WTC11 (cell line): ENCODE measurements around the gene GADD45B.

ENCODE experiments used
- KAT7 ChIP-seq: sonication (generic); formaldehyde crosslinking; IDR thresholded peaks from 2 replicates; pipeline ENCODE4 v1.8.1; 2023; ENCODE audit warnings: missing genetic modification reagents, mild to moderate bottlenecking, borderline replicate concordance
- NFYB ChIP-seq: sonication (generic); formaldehyde crosslinking; conservative IDR thresholded peaks from 2 replicates; pipeline ENCODE4 v1.8.0; 2022; ENCODE audit warnings: low read depth, missing genetic modification reagents
- NR2C2 ChIP-seq: sonication (generic); formaldehyde crosslinking; IDR thresholded peaks from 2 replicates; pipeline ENCODE4 v1.8.0; 2022; ENCODE audit warnings: mild to moderate bottlenecking, missing genetic modification reagents
- SP1 ChIP-seq: sonication (generic); formaldehyde crosslinking; conservative IDR thresholded peaks from 2 replicates; pipeline ENCODE4 v1.8.1; 2022; ENCODE audit warnings: missing genetic modification reagents
- ZBTB21 ChIP-seq: sonication (generic); formaldehyde crosslinking; IDR thresholded peaks from 2 replicates; pipeline ENCODE4 v1.8.1; 2023; ENCODE audit warnings: mild to moderate bottlenecking, missing genetic modification reagents, borderline replicate concordance
- ZNF671 ChIP-seq: fragments of 250-450 bp; sonication (Bioruptor Pico); IDR thresholded peaks from 2 replicates; pipeline ENCODE4 v1.8.0; 2021; ENCODE audit warnings: mild to moderate bottlenecking
- TF ChIP-seq, protein P1 (sequence below): sonication (generic); formaldehyde crosslinking; conservative IDR thresholded peaks from 2 replicates; pipeline ENCODE4 v1.8.1; 2022; ENCODE audit warnings: mild to moderate bottlenecking, missing genetic modification reagents
- TF ChIP-seq, protein P2 (sequence below): sonication (generic); formaldehyde crosslinking; IDR thresholded peaks from 2 replicates; pipeline ENCODE4 v1.8.1; 2022; ENCODE audit warnings: low read depth, mild to moderate bottlenecking, moderate library complexity, missing genetic modification reagents, borderline replicate concordance
- TF ChIP-seq, protein P3 (sequence below): fragments of 200-600 bp; IDR thresholded peaks from 2 replicates; pipeline ENCODE4 v1.8.0; 2022; ENCODE audit warnings: antibody characterized with exemption
- TF ChIP-seq, protein P4 (sequence below): sonication (generic); formaldehyde crosslinking; IDR thresholded peaks from 2 replicates; pipeline ENCODE4 v1.8.0; 2023; ENCODE audit warnings: missing genetic modification reagents, mild to moderate bottlenecking, borderline replicate concordance

DNA sequence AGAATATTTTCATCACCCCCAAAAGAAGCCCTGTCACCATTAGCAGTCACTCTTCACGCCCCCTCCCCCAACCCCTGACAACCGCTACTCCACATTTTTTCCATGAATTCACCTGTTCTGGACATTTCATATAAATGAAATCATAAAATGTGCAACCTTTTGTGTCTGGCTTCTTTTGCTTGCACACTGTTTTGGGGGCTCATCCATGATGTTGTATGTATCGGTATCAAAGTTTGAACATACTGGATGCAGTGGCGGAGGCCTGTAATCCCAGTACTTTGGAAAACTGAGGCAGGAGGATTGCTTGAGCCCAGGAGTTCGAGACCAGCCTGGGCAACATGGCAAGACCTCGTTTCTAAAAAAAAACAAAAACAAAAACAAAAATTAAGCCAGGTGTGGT, 7.2 kb downstream of the GADD45B start:
- TF ChIP-seq, protein P1, sequence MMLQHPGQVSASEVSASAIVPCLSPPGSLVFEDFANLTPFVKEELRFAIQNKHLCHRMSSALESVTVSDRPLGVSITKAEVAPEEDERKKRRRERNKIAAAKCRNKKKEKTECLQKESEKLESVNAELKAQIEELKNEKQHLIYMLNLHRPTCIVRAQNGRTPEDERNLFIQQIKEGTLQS (CRISPR knock-in tag) = no peak
- no peak for TF ChIP-seq NFYB (CRISPR knock-in tag)
- TF ChIP-seq, protein P2, sequence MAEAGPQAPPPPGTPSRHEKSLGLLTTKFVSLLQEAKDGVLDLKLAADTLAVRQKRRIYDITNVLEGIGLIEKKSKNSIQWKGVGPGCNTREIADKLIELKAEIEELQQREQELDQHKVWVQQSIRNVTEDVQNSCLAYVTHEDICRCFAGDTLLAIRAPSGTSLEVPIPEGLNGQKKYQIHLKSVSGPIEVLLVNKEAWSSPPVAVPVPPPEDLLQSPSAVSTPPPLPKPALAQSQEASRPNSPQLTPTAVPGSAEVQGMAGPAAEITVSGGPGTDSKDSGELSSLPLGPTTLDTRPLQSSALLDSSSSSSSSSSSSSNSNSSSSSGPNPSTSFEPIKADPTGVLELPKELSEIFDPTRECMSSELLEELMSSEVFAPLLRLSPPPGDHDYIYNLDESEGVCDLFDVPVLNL (CRISPR knock-in tag) = no peak
- TF ChIP-seq, protein P3, sequence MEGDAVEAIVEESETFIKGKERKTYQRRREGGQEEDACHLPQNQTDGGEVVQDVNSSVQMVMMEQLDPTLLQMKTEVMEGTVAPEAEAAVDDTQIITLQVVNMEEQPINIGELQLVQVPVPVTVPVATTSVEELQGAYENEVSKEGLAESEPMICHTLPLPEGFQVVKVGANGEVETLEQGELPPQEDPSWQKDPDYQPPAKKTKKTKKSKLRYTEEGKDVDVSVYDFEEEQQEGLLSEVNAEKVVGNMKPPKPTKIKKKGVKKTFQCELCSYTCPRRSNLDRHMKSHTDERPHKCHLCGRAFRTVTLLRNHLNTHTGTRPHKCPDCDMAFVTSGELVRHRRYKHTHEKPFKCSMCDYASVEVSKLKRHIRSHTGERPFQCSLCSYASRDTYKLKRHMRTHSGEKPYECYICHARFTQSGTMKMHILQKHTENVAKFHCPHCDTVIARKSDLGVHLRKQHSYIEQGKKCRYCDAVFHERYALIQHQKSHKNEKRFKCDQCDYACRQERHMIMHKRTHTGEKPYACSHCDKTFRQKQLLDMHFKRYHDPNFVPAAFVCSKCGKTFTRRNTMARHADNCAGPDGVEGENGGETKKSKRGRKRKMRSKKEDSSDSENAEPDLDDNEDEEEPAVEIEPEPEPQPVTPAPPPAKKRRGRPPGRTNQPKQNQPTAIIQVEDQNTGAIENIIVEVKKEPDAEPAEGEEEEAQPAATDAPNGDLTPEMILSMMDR = no peak
- TF ChIP-seq KAT7 (CRISPR knock-in tag) = no peak
- no peak for TF ChIP-seq SP1 (CRISPR knock-in tag)
- TF ChIP-seq, protein P4, sequence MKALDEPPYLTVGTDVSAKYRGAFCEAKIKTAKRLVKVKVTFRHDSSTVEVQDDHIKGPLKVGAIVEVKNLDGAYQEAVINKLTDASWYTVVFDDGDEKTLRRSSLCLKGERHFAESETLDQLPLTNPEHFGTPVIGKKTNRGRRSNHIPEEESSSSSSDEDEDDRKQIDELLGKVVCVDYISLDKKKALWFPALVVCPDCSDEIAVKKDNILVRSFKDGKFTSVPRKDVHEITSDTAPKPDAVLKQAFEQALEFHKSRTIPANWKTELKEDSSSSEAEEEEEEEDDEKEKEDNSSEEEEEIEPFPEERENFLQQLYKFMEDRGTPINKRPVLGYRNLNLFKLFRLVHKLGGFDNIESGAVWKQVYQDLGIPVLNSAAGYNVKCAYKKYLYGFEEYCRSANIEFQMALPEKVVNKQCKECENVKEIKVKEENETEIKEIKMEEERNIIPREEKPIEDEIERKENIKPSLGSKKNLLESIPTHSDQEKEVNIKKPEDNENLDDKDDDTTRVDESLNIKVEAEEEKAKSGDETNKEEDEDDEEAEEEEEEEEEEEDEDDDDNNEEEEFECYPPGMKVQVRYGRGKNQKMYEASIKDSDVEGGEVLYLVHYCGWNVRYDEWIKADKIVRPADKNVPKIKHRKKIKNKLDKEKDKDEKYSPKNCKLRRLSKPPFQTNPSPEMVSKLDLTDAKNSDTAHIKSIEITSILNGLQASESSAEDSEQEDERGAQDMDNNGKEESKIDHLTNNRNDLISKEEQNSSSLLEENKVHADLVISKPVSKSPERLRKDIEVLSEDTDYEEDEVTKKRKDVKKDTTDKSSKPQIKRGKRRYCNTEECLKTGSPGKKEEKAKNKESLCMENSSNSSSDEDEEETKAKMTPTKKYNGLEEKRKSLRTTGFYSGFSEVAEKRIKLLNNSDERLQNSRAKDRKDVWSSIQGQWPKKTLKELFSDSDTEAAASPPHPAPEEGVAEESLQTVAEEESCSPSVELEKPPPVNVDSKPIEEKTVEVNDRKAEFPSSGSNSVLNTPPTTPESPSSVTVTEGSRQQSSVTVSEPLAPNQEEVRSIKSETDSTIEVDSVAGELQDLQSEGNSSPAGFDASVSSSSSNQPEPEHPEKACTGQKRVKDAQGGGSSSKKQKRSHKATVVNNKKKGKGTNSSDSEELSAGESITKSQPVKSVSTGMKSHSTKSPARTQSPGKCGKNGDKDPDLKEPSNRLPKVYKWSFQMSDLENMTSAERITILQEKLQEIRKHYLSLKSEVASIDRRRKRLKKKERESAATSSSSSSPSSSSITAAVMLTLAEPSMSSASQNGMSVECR (CRISPR knock-in tag) = no peak
- no peak for TF ChIP-seq ZBTB21 (CRISPR knock-in tag)
- TF ChIP-seq ZNF671 (CRISPR knock-in tag) = no peak
- TF ChIP-seq NR2C2 = no peak
